ENCODE data around the gene TANC2. TPM values are rescaled to one million over a fixed set of nuclear protein-coding genes. Genes with fewer than 3 reads are reported as not detected.

The TANC2 gene
- total RNA-seq, 1 donor from 2014 or later: 66.9 TPM

DNA sequence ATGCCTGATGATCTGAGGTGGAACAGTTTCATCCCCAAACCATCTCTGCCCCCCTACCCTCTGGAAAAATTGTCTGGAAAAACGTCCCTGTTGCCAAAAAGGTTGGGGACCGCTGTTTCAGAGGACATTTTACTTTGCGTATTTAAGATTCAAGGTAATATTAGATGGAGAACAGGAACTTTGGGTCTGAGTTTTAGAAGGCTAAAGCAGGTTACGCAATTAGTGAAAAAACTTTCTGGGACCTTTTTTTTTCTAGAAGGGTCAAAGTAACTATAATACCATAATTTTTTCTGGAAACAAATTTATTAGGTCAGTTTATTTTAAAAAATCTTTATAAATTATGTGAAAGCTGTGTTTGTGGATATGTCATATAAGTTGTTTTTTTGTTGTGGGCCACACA, 5.8 kb downstream of the TANC2 start:
- no peaks in the 10 kb centered on the region for H3K36me3 ChIP-seq (ENCODE audit: insufficient read depth, low read length)
- peaks cover 17% of the 10 kb centered on the region for H3K4me1 Mint-ChIP-seq (ENCODE audit: low read depth, unreplicated experiment)
- FAIRE-seq (no peak), DNase-seq (ENCODE audit: low read depth) (no peak)
- peaks cover 7% of the 10 kb centered on the region for H3K4me1 ChIP-seq (ENCODE audit: insufficient read depth, low read length)
- no peak overlapping the region for H3K4me3 ChIP-seq (ENCODE audit: insufficient read depth, low read depth, low read length)
- H3K79me2 ChIP-seq (ENCODE audit: insufficient read depth, low read length): peaks cover 100% of the 10 kb centered on the region
- H4K20me1 ChIP-seq (ENCODE audit: insufficient read depth, low read length): peaks cover 51% of the 10 kb centered on the region
- no peak overlapping the region for H2AFZ ChIP-seq (ENCODE audit: low read depth, low read length)
- H3K27me3 ChIP-seq (ENCODE audit: insufficient read depth, low read length): no peaks in the 10 kb centered on the region
- H3K36me3 Mint-ChIP-seq (ENCODE audit: low read depth, unreplicated experiment): peaks cover 7% of the 10 kb centered on the region
- H3K27ac Mint-ChIP-seq (ENCODE audit: unreplicated experiment): no peak overlapping the region
- H3K27me3 Mint-ChIP-seq (ENCODE audit: low read depth, unreplicated experiment): no peaks in the 10 kb centered on the region
- H3K27ac ChIP-seq (ENCODE audit: low read depth, low read length): no peak overlapping the region
- no peaks in the 10 kb centered on the region for H3K9me3 ChIP-seq (ENCODE audit: insufficient read depth, low read depth, low read length)
- H3K4me2 ChIP-seq (ENCODE audit: low read length): no peak overlapping the region
- H3K9me3 Mint-ChIP-seq (ENCODE audit: unreplicated experiment): no peaks in the 10 kb centered on the region
- no peak overlapping the region for H3K4me3 Mint-ChIP-seq (ENCODE audit: unreplicated experiment)
- TF ChIP-seq EZH2 (IDR thresholded peaks at IDR 0.05; ENCODE audit: insufficient read depth, low read length) (no peak), CTCF (IDR thresholded peaks at IDR 0.05; ENCODE audit: insufficient read depth, low read depth, low read length) (no peak)
- H3K9ac ChIP-seq (ENCODE audit: low read length): no peak overlapping the region

- H3K36me3 Mint-ChIP-seq (ENCODE audit: low read depth, unreplicated experiment): peaks cover 7% of the 10 kb centered on the region
These were observed 8.8 kb downstream of the TANC2 start for GRCh38 chr17:62974788-62975187.

More at GRCh38 chr17:62974788-62975187, 8.8 kb downstream of the TANC2 start:
- Histone ChIP-seq H3K36me3 (ENCODE audit: insufficient read depth, low read length) (no peaks in the 10 kb centered on the region), H2AFZ (ENCODE audit: low read depth, low read length) (no peak overlapping the region), H3K27me3 (ENCODE audit: insufficient read depth, low read length) (no peaks in the 10 kb centered on the region), H3K4me1 (ENCODE audit: insufficient read depth, low read length) (no peaks in the 10 kb centered on the region), H4K20me1 (ENCODE audit: insufficient read depth, low read length) (peaks cover 56% of the 10 kb centered on the region), H3K4me3 (ENCODE audit: insufficient read depth, low read depth, low read length) (no peak overlapping the region), H3K27ac (ENCODE audit: low read depth, low read length) (no peak overlapping the region), H3K9me3 (ENCODE audit: insufficient read depth, low read depth, low read length) (no peaks in the 10 kb centered on the region), H3K4me2 (ENCODE audit: low read length) (no peak overlapping the region), H3K9ac (ENCODE audit: low read length) (no peak overlapping the region), H3K79me2 (ENCODE audit: insufficient read depth, low read length) (peaks cover 100% of the 10 kb centered on the region)
- no peak overlapping the region for H3K4me3 Mint-ChIP-seq (ENCODE audit: unreplicated experiment)
- H3K27ac Mint-ChIP-seq (ENCODE audit: unreplicated experiment): no peak overlapping the region
- peaks cover 7% of the 10 kb centered on the region for H3K4me1 Mint-ChIP-seq (ENCODE audit: low read depth, unreplicated experiment)
- FAIRE-seq: no peak
- no peaks in the 10 kb centered on the region for H3K27me3 Mint-ChIP-seq (ENCODE audit: low read depth, unreplicated experiment)
- no peak for TF ChIP-seq CTCF (IDR thresholded peaks at IDR 0.05; ENCODE audit: insufficient read depth, low read depth, low read length)
- TF ChIP-seq EZH2 (IDR thresholded peaks at IDR 0.05; ENCODE audit: insufficient read depth, low read length): no peak
- peaks cover 2% of the 10 kb centered on the region for H3K9me3 Mint-ChIP-seq (ENCODE audit: unreplicated experiment)
- no peak for DNase-seq (ENCODE audit: low read depth)
